ENCODE data around the gene C1orf50.

DNA sequence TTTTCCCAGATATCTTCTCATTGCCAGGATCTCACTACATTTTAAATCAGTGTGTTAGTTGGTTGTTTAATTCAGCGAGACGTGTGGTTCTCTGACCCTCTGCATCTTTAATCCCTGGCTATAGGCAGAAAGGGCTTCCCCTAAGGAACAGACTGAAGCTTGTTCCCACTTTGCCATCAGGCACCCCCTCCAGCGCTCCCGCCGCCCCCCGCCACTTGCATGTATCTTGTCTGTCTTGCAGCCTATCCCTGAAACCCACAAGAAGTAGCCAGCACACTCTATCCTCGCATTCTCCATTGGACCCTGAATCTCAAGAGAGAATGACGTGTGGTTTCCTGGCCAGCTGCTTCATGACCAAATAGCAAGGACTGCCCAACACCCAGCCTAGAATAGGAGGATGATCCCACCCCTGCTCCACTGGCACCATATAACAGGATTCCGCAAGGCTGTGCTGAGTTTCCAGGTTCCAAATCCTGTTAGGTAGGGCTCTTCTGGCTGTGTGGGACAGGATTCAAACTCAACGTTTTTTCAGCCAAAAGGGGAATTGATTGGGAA is 34.8 kb upstream of the C1orf50 start:
- TF ChIP-seq, protein P1, sequence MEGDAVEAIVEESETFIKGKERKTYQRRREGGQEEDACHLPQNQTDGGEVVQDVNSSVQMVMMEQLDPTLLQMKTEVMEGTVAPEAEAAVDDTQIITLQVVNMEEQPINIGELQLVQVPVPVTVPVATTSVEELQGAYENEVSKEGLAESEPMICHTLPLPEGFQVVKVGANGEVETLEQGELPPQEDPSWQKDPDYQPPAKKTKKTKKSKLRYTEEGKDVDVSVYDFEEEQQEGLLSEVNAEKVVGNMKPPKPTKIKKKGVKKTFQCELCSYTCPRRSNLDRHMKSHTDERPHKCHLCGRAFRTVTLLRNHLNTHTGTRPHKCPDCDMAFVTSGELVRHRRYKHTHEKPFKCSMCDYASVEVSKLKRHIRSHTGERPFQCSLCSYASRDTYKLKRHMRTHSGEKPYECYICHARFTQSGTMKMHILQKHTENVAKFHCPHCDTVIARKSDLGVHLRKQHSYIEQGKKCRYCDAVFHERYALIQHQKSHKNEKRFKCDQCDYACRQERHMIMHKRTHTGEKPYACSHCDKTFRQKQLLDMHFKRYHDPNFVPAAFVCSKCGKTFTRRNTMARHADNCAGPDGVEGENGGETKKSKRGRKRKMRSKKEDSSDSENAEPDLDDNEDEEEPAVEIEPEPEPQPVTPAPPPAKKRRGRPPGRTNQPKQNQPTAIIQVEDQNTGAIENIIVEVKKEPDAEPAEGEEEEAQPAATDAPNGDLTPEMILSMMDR (conservative IDR thresholded peaks at IDR 0.05; ENCODE audit: low read depth, low read length), result no peak
- TF ChIP-seq EZH2 (IDR thresholded peaks at IDR 0.05; ENCODE audit: low read length, unreplicated experiment) (no peak), EZH2phosphoT487 (IDR thresholded peaks at IDR 0.05; ENCODE audit: borderline replicate concordance, low read length) (no peak)

Measured in PC-3 (cell line).